ENCODE data around the gene MIB1.
A peak's percentile ranks its signal among the peaks of the same experiment; 100 is the strongest.

The MIB1 gene

GRCh38 chr18:21815101-21815500, 74.5 kb downstream of the MIB1 start:
- no peak for DNase-seq (ENCODE audit: low read depth)

GRCh38 chr18:21820033-21820810, 79.6 kb downstream of the MIB1 start:
- no peak for DNase-seq (ENCODE audit: low read depth)

- no peak for DNase-seq (ENCODE audit: low read depth)
Measured at GRCh38 chr18:21820811-21821143, 80.2 kb downstream of the MIB1 start.

- DNase-seq (ENCODE audit: low read depth): no peak
Measured at GRCh38 chr18:21823848-21824247, 83.3 kb downstream of the MIB1 start.

GRCh38 chr18:21826196-21826595, 85.6 kb downstream of the MIB1 start:
- DNase-seq (ENCODE audit: low read depth): peak; percentile 37

- no peak for DNase-seq (ENCODE audit: low read depth)
Measured at GRCh38 chr18:21826641-21827302, 86.2 kb downstream of the MIB1 start.

- no peak for DNase-seq (ENCODE audit: low read depth)
Measured at GRCh38 chr18:21830532-21830931, 89.9 kb downstream of the MIB1 start.

GRCh38 chr18:21831413-21831831, 90.8 kb downstream of the MIB1 start:
- peak; percentile 68 for DNase-seq (ENCODE audit: low read depth)

- no peak for DNase-seq (ENCODE audit: low read depth)
Measured at GRCh38 chr18:21833604-21834298, 93.2 kb downstream of the MIB1 start.

GRCh38 chr18:21834299-21834660, 93.7 kb downstream of the MIB1 start:
- no peak for DNase-seq (ENCODE audit: low read depth)

- DNase-seq (ENCODE audit: low read depth): no peak
Measured at GRCh38 chr18:21841570-21841969, 101.0 kb downstream of the MIB1 start.

- no peak for DNase-seq (ENCODE audit: low read depth)
Measured at GRCh38 chr18:21843341-21843740, 102.7 kb downstream of the MIB1 start.

GRCh38 chr18:21851327-21851961, 110.9 kb downstream of the MIB1 start:
- DNase-seq (ENCODE audit: low read depth): peak; percentile 9

GRCh38 chr18:21853016-21853415, 112.4 kb downstream of the MIB1 start:
- DNase-seq (ENCODE audit: low read depth): no peak

- DNase-seq (ENCODE audit: low read depth): no peak
Measured at GRCh38 chr18:21853775-21854552, 113.4 kb downstream of the MIB1 start.

GRCh38 chr18:21855432-21855831, 114.8 kb downstream of the MIB1 start:
- DNase-seq (ENCODE audit: low read depth): no peak

- DNase-seq (ENCODE audit: low read depth): no peak
Measured at GRCh38 chr18:21857871-21858270, 117.3 kb downstream of the MIB1 start.

GRCh38 chr18:21858544-21858943, 118.0 kb downstream of the MIB1 start:
- DNase-seq (ENCODE audit: low read depth): no peak

GRCh38 chr18:21864386-21864785, 123.8 kb downstream of the MIB1 start:
- no peak for DNase-seq (ENCODE audit: low read depth)

- no peak for DNase-seq (ENCODE audit: low read depth)
Measured at GRCh38 chr18:21865043-21865442, 124.5 kb downstream of the MIB1 start.

- no peak for DNase-seq (ENCODE audit: low read depth)
Measured at GRCh38 chr18:21868770-21869169, 128.2 kb downstream of the MIB1 start.

GRCh38 chr18:21889570-21889969, 149.0 kb downstream of the MIB1 start:
- no peak for DNase-seq (ENCODE audit: low read depth)
